GM21381 (cell line): Measurements from ENCODE around the gene MARF1.

ENCODE experiments used
- ATAC-seq: cut with Tn5 transposase; IDR thresholded peaks from one replicate; pipeline ENCODE4 v1.9.1; 2021; ENCODE audit warnings: mild to moderate bottlenecking, moderate library complexity; ENCODE audit not compliant: unreplicated experiment

The MARF1 gene

GRCh38 chr16:15601212-15601879 lies 41.6 kb downstream of the MARF1 start:
- ATAC-seq, result no peak

GRCh38 chr16:15599303-15600070 lies 43.5 kb downstream of the MARF1 start:
- no peak for ATAC-seq

- ATAC-seq, result no peak
These were observed 44.2 kb downstream of the MARF1 start for GRCh38 chr16:15598648-15599190.

GRCh38 chr16:15597822-15598647 lies 44.9 kb downstream of the MARF1 start:
- ATAC-seq, result no peak

- ATAC-seq, result no peak
These were observed 45.8 kb downstream of the MARF1 start for GRCh38 chr16:15597135-15597534.

- ATAC-seq, result no peak
These were observed 48.1 kb downstream of the MARF1 start for GRCh38 chr16:15594711-15595320.

GRCh38 chr16:15593235-15593634 lies 49.7 kb downstream of the MARF1 start:
- ATAC-seq, result no peak

- no peak for ATAC-seq
These were observed 50.6 kb downstream of the MARF1 start for GRCh38 chr16:15592324-15592723.

- ATAC-seq, result no peak
These were observed 55.7 kb downstream of the MARF1 start for GRCh38 chr16:15587152-15587825.

GRCh38 chr16:15586716-15587115 lies 56.2 kb downstream of the MARF1 start:
- ATAC-seq, result no peak

GRCh38 chr16:15585956-15586355 lies 57.0 kb downstream of the MARF1 start:
- no peak for ATAC-seq

- ATAC-seq, result no peak
These were observed 59.4 kb downstream of the MARF1 start for GRCh38 chr16:15583526-15583925.

GRCh38 chr16:15581127-15581815 lies 61.7 kb downstream of the MARF1 start:
- ATAC-seq, result no peak

- no peak for ATAC-seq
These were observed 64.1 kb downstream of the MARF1 start for GRCh38 chr16:15578824-15579223.

- ATAC-seq, result no peak
These were observed 65.7 kb downstream of the MARF1 start for GRCh38 chr16:15576960-15577958.

GRCh38 chr16:15575293-15576049 lies 67.5 kb downstream of the MARF1 start:
- no peak for ATAC-seq

GRCh38 chr16:15574614-15574948 lies 68.4 kb downstream of the MARF1 start:
- no peak for ATAC-seq
